AG04450 (cell line): ENCODE measurements around the gene KRTAP5-7. TPM values are rescaled to one million over a fixed set of nuclear protein-coding genes. Genes with fewer than 3 reads are reported as not detected.
"Not testable (repeated sequence)": the region's sequence is repeated elsewhere in the genome, so short reads cannot be mapped to it uniquely, and the experiment has no call there.

Experiments used
- CTCF ChIA-PET: fragments of 300-600, 350-600 bp; formaldehyde crosslinking; extraction: SDS; loops from one replicate; lab custom pipeline; 2022; ENCODE audit warnings: antibody characterized with exemption, inconsistent platforms; lab: Charles Lee
- POLR2A ChIA-PET: fragments of 350-600 bp; formaldehyde crosslinking; extraction: SDS; loops from one replicate; lab custom pipeline; 2021; ENCODE audit warnings: antibody characterized with exemption, inconsistent platforms; lab: Yijun Ruan, JAX
- DNase-seq: peaks from one replicate; pipeline ENCODE4 v3.0.0-alpha.2; 2011; ENCODE audit warnings: low read depth, low spot score
- H3K27ac ChIP-seq: one replicate; pipeline ENCODE4 v1.5.1; 2012; ENCODE audit warnings: low read depth, low read length, control low read depth
- H3K27me3 ChIP-seq: one replicate; pipeline ENCODE4 v1.6.0; 2012; ENCODE audit warnings: low read length; ENCODE audit not compliant: control insufficient read depth, insufficient read depth
- H3K4me3 ChIP-seq: 2 replicates; pipeline ENCODE4 v1.5.1; 2011; ENCODE audit warnings: mild to moderate bottlenecking, low read depth, low read length, control low read depth
- H3K9me3 ChIP-seq: 2 replicates; pipeline ENCODE4 v1.5.1; 2012; ENCODE audit warnings: low read length; ENCODE audit not compliant: control insufficient read depth, insufficient read depth
- polyA plus RNA-seq: library from polyadenylated mRNA; depleted of rRNA; stranded (reverse); fragments of >200 nt; gene quantifications from 2 replicates; pipeline ENCODE4 v1.2.3, GENCODE V29; 2011
- TF ChIP-seq, protein P1 (sequence below): IDR thresholded peaks from 2 replicates; pipeline ENCODE4 v1.5.1; 2011; ENCODE audit warnings: low read depth, low read length, control low read depth, inconsistent platforms

KRTAP5-7 gene
- polyA plus RNA-seq, 1 experiment, result not detected

DNA sequence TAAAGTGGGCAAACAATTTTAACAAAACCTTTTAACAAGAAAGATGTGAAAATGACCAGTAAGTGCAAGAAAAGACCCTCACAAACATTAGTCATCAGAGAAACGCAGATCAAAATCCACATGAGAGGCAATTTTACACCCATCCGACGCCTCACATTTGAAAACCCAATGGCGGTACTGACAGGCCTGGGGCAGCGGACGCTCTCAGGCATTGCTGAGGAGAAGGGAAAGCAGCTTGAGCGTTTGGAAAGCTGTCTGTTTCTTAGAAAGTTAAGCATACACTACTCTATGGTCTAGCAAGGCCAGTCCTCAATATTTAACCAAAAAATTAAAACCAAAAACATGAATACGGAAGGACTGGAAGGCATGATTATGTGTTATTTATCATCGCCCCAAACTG lies 8.8 kb downstream of the KRTAP5-7 start:
- TF ChIP-seq, protein P1, sequence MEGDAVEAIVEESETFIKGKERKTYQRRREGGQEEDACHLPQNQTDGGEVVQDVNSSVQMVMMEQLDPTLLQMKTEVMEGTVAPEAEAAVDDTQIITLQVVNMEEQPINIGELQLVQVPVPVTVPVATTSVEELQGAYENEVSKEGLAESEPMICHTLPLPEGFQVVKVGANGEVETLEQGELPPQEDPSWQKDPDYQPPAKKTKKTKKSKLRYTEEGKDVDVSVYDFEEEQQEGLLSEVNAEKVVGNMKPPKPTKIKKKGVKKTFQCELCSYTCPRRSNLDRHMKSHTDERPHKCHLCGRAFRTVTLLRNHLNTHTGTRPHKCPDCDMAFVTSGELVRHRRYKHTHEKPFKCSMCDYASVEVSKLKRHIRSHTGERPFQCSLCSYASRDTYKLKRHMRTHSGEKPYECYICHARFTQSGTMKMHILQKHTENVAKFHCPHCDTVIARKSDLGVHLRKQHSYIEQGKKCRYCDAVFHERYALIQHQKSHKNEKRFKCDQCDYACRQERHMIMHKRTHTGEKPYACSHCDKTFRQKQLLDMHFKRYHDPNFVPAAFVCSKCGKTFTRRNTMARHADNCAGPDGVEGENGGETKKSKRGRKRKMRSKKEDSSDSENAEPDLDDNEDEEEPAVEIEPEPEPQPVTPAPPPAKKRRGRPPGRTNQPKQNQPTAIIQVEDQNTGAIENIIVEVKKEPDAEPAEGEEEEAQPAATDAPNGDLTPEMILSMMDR, result no peak
- Histone ChIP-seq H3K4me3 (no peak overlapping the region), H3K9me3 (no peaks in the 10 kb centered on the region), H3K27me3 (peaks cover 2% of the 10 kb centered on the region), H3K27ac (no peak overlapping the region)
- POLR2A ChIA-PET, result no interaction called here
- CTCF ChIA-PET, result no interaction called here
- DNase-seq, result no peak

DNA sequence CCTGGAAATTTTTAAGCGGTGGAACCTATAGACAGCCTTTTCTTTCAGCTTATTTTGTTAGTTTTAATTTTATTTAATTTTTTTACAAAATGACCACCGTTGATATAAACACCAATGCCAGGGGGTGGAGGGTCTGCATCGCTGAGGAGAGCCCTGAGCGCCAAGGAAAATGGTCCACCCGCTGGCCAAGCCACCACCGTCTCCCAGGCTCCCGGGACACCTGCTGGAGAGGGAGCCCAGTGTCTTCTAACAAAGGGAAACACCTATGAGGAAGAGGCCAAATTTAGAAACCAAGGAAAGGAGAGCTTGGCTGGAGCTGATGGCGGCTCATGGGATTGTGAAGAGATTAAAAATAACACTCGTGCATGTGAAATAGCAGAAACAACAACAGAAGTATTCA lies 10.5 kb downstream of the KRTAP5-7 start:
- H3K9me3 ChIP-seq, result no peaks in the 10 kb centered on the region
- TF ChIP-seq, protein P1, result no peak
- H3K4me3 ChIP-seq, result no peak overlapping the region
- H3K27ac ChIP-seq, result no peak overlapping the region
- no peak for DNase-seq
- H3K27me3 ChIP-seq, result peaks cover 2% of the 10 kb centered on the region
- POLR2A ChIA-PET, result no interaction called here
- CTCF ChIA-PET, result no interaction called here

DNA sequence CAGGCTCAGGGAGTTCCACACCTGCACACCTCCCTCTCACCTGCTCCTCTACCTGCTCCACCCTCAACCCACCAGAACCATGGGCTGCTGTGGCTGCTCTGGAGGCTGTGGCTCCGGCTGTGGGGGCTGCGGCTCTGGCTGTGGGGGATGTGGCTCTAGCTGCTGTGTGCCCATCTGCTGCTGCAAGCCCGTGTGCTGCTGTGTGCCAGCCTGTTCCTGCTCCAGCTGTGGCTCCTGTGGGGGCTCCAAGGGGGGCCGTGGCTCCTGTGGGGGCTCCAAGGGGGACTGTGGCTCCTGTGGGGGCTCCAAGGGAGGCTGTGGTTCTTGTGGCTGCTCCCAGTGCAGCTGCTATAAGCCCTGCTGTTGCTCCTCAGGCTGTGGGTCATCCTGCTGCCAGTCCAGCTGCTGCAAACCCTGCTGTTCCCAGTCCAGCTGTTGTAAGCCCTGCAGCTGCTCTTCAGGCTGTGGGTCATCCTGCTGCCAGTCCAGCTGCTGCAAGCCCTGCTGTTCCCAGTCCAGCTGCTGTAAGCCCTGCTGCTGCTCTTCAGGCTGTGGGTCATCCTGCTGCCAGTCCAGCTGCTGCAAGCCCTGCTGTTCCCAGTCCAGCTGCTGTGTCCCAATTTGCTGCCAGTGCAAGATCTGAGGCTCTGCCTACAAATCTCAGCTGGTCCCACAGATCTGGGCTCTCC lies 11.1 kb downstream of the KRTAP5-7 start, which contains the start of gene KRTAP5-8:
KRTAP5-8 (plus strand) TSS at position 49 of the 689 bp plus-strand sequence; CDS start at position 80, 31 bp downstream.
- H3K27ac ChIP-seq, H3K9me3 ChIP-seq, POLR2A ChIA-PET, H3K4me3 ChIP-seq, CTCF ChIA-PET, H3K27me3 ChIP-seq, DNase-seq: not testable (repeated sequence)

DNA sequence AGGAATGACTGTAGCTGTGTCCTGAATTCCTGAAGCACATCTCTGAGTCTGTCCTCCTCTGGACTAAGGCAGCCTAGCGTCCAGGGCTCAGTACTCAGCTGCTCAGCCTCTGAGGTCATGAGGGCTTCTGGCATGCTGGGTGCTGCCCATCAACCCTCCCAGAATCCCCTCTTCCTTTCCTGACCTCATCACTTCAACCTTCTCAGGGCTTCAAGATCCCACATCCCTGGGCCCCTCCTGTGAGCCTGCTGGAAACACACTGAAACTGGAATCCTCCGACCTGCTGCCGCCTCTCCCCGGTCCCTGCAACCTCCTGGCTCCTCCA lies 11.6 kb downstream of the KRTAP5-7 start:
- no peak for DNase-seq
- no peak overlapping the region for H3K4me3 ChIP-seq
- ChIA-PET CTCF (no interaction called here), POLR2A (no interaction called here)
- H3K27ac ChIP-seq, result no peak overlapping the region
- H3K9me3 ChIP-seq, result no peaks in the 10 kb centered on the region; the same call in 1 of the 2 replicates
- H3K27me3 ChIP-seq, result peaks cover 2% of the 10 kb centered on the region
- TF ChIP-seq, protein P1, result no peak

DNA sequence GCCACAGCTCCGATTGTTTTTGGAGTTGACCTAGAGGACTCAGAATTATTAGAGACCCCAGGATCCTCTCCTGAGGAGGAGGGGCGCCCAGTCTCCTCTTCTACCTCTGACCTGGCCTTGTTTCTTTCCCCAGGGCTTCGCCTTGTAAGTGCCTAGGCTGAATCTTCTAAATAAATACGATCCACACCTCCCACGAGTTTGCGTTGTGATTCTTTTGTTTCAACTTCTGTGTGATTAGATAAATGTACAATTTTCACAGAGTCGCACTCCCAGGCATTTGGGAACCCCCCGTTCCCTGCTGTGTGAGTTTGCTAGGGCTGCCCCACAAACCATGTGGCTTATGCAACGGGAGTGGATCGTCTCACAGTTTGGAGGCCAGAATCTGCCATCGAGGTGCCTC lies 11.9 kb downstream of the KRTAP5-7 start:
- POLR2A ChIA-PET, result no interaction called here
- CTCF ChIA-PET, result no interaction called here
- TF ChIP-seq, protein P1, result no peak

DNA sequence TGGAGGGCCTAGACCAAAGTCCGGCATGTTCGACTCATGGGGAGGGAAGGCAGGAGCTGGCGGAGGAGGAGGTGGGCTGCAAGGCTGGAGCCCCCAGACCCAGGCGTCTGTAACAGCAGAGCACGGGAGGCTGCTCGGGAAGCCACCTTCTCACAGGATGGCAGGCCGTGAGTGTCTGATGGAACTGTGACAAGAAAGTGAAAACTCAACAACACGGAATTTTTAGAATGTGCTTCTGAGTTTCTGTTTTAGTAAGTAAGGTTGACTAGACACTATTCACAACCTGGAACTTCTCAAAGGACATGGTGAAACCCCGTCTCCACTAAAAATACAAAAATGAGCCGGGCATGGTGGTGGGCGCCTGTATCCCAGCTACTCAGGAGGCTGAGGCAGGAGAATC lies 12.9 kb downstream of the KRTAP5-7 start:
- H3K27ac ChIP-seq, H3K9me3 ChIP-seq, H3K4me3 ChIP-seq, POLR2A ChIA-PET, CTCF ChIA-PET, H3K27me3 ChIP-seq, DNase-seq: not testable (repeated sequence)

More for the DNA sequence above, 11.9 kb downstream of the KRTAP5-7 start:
- Histone ChIP-seq H3K27ac (no peak overlapping the region), H3K9me3 (no peaks in the 10 kb centered on the region; the same call in 1 of the 2 replicates), H3K27me3 (peaks cover 2% of the 10 kb centered on the region), H3K4me3 (no peak overlapping the region)
- no peak for DNase-seq

DNA sequence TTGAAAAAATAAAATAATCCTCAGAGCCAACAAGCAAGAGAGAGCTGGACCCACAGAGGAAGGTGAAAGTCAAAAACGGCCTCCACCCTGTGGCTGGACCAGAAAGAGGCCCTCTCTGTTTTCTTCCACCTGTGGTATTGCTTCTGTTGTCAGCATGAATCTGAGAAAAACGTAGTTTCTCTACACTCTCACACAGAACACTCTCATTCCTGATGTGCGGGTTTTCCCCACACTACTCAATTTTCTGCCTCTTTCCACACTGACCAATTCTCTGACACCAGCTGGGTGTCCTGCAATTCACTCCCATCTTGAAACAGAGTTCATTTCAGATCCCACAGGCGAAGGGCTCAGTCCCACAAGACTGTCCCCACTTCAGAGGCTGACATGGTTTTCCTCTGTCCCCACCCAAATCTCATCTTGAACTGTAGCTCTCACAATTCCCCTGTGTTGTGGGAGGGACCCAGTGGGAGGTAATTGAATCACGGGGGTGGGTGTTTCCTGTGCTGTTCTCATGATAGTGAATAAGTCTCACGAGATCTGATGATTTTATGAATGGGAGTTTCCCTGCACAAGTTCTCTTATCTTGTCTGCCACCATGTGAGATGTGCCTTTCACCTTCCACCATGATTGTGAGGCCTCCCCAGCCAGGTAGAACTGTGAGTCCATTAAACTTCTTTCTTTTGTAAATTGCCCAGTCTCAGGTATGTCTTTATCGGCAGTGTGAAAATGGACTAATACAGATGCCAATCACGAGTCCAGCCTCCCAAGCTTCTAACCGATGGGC lies 13.6 kb downstream of the KRTAP5-7 start:
- H3K27ac ChIP-seq, POLR2A ChIA-PET, CTCF ChIA-PET: not testable (repeated sequence)

More for the DNA sequence above, 13.6 kb downstream of the KRTAP5-7 start:
- not testable (repeated sequence) for H3K9me3 ChIP-seq, H3K27me3 ChIP-seq, DNase-seq, H3K4me3 ChIP-seq
